Measurements from ENCODE around the gene MTMR12. TPM values are rescaled to one million over a fixed set of nuclear protein-coding genes. Genes with fewer than 3 reads are reported as not detected.

The MTMR12 gene
- total RNA-seq, 1 experiment from 2014 or later, result 42.7 TPM

GRCh38 chr5:32249668-32250067, 63.1 kb downstream of the MTMR12 start (continued):
- TF ChIP-seq SMAD3 (CRISPR knock-in tag; IDR thresholded peaks at IDR 0.05; ENCODE audit: borderline replicate concordance), result no peak
- TF ChIP-seq OVOL2 (CRISPR knock-in tag; IDR thresholded peaks at IDR 0.05; ENCODE audit: borderline replicate concordance), result no peak

DNA sequence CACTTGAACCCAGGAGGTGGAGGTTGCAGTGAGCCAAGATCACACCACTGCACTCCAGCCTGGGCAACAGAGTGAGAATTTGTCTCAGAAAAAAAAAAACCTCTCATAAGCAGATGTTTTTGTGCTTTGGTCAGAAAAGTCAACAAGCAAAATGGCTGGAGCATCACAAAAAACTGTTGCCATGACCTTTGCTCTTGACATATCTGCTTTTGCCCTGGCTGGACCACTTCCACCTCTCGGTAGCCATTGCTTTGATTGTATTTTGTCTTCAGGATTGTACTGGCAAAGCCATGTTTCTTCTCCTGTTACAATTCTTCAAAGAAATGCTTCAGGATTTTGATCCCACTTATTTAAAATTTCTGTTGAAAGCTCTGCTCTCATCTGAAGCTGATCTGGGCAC, 67.0 kb downstream of the MTMR12 start:
- Mint-ChIP-seq H3K4me1 (no peaks in the 10 kb centered on the region), H3K36me3 (peaks cover 67% of the 10 kb centered on the region), H3K4me3 (no peak overlapping the region), H3K27ac (no peak overlapping the region), H3K9me3 (peaks cover 4% of the 10 kb centered on the region; the same call in 1 of the 2 replicates), H3K27me3 (ENCODE audit: low read depth) (no peaks in the 10 kb centered on the region)
- CTCF ChIA-PET, result no interaction called here
- no peak for TF ChIP-seq ZMAT4 (CRISPR knock-in tag; IDR thresholded peaks at IDR 0.05)
- no peak for TF ChIP-seq NFYB (CRISPR knock-in tag; conservative IDR thresholded peaks at IDR 0.05; ENCODE audit: low read depth)
- no peak for TF ChIP-seq PRDM15 (CRISPR knock-in tag; IDR thresholded peaks at IDR 0.05)
- TF ChIP-seq OVOL2 (CRISPR knock-in tag; IDR thresholded peaks at IDR 0.05; ENCODE audit: borderline replicate concordance), result no peak
- TF ChIP-seq FOXP1 (CRISPR knock-in tag; IDR thresholded peaks at IDR 0.05; ENCODE audit: borderline replicate concordance), result no peak
- no peak for TF ChIP-seq AFF4 (CRISPR knock-in tag; IDR thresholded peaks at IDR 0.05; ENCODE audit: borderline replicate concordance)
- no peak for TF ChIP-seq USF2 (CRISPR knock-in tag; IDR thresholded peaks at IDR 0.05)
- no peak for TF ChIP-seq SOX15 (CRISPR knock-in tag; IDR thresholded peaks at IDR 0.05)
- TF ChIP-seq MXD4 (CRISPR knock-in tag; IDR thresholded peaks at IDR 0.05; ENCODE audit: borderline replicate concordance), result no peak
- no peak for TF ChIP-seq ATF1 (CRISPR knock-in tag; IDR thresholded peaks at IDR 0.05)
- POLR2A ChIA-PET, result no interaction called here
- no peak for ATAC-seq
- DNase-seq (ENCODE audit: low spot score), result no peak

DNA sequence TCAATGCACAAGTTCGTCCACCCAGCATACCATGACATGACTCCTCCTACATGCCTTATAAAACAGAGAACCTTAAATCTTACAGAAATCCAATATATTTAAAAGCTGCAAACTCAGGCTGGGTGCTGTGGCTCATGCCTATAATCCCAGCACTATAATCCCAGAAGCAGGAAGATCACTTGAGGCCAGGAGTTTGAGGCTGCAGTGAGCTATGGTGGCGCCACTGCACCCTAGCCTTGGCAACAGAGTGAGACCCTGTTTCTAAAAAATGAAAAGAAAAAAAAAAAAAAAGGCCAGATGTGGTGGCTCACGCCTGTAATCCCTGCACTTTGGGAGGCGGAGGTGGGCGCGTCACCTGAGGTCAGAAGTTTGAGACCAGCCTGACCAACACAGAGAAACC, 68.7 kb downstream of the MTMR12 start:
- no peak for DNase-seq (ENCODE audit: low spot score)
- H3K36me3 Mint-ChIP-seq, result peaks cover 75% of the 10 kb centered on the region
- ChIA-PET CTCF (interaction anchor here (0.7 to 1.4 kb wide), 5 partner anchors 12 to 242 kb away, joined by 3 to 6 read pairs (median 4); no protein-coding TSS in a partner anchor), POLR2A (no interaction called here)
- no peak; the same call in 1 of the 2 replicates for ATAC-seq
- H3K27ac Mint-ChIP-seq, result peak overlapping the region; percentile 50; the same call in 1 of the 2 replicates
- no peaks in the 10 kb centered on the region for H3K4me1 Mint-ChIP-seq
- H3K9me3 Mint-ChIP-seq, result peaks cover 4% of the 10 kb centered on the region; the same call in 1 of the 2 replicates
- no peaks in the 10 kb centered on the region for H3K27me3 Mint-ChIP-seq (ENCODE audit: low read depth)
- H3K4me3 Mint-ChIP-seq, result no peak overlapping the region
- TF ChIP-seq AR (CRISPR knock-in tag; IDR thresholded peaks at IDR 0.05), result no peak
- TF ChIP-seq RORB (CRISPR knock-in tag; IDR thresholded peaks at IDR 0.05), result no peak
- no peak for TF ChIP-seq JAZF1 (CRISPR knock-in tag; IDR thresholded peaks at IDR 0.05)
- TF ChIP-seq ZNF121 (CRISPR knock-in tag; IDR thresholded peaks at IDR 0.05), result no peak
- TF ChIP-seq, protein P1, sequence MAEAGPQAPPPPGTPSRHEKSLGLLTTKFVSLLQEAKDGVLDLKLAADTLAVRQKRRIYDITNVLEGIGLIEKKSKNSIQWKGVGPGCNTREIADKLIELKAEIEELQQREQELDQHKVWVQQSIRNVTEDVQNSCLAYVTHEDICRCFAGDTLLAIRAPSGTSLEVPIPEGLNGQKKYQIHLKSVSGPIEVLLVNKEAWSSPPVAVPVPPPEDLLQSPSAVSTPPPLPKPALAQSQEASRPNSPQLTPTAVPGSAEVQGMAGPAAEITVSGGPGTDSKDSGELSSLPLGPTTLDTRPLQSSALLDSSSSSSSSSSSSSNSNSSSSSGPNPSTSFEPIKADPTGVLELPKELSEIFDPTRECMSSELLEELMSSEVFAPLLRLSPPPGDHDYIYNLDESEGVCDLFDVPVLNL (CRISPR knock-in tag; IDR thresholded peaks at IDR 0.05; ENCODE audit: borderline replicate concordance, low read depth), result no peak
- TF ChIP-seq, protein P2, sequence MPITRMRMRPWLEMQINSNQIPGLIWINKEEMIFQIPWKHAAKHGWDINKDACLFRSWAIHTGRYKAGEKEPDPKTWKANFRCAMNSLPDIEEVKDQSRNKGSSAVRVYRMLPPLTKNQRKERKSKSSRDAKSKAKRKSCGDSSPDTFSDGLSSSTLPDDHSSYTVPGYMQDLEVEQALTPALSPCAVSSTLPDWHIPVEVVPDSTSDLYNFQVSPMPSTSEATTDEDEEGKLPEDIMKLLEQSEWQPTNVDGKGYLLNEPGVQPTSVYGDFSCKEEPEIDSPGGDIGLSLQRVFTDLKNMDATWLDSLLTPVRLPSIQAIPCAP (CRISPR knock-in tag; IDR thresholded peaks at IDR 0.05), result no peak
- TF ChIP-seq, protein P3, sequence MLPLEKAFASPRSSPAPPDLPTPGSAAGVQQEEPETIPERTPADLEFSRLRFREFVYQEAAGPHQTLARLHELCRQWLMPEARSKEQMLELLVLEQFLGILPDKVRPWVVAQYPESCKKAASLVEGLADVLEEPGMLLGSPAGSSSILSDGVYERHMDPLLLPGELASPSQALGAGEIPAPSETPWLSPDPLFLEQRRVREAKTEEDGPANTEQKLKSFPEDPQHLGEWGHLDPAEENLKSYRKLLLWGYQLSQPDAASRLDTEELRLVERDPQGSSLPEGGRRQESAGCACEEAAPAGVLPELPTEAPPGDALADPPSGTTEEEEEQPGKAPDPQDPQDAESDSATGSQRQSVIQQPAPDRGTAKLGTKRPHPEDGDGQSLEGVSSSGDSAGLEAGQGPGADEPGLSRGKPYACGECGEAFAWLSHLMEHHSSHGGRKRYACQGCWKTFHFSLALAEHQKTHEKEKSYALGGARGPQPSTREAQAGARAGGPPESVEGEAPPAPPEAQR (CRISPR knock-in tag; IDR thresholded peaks at IDR 0.05), result no peak

Measured in WTC11 (cell line).